Prostate gland (tissue), 2 donors: ENCODE data around the gene THSD8. TPM values are rescaled to one million over a fixed set of nuclear protein-coding genes. Genes with fewer than 3 reads are reported as not detected.
A peak's percentile ranks its signal among the peaks of the same experiment; 100 is the strongest.

ENCODE experiments used
- DNase-seq: peaks from one replicate; pipeline ENCODE4 v3.0.0-alpha.2; 2019; ENCODE audit warnings: low spot score
- H3K27ac ChIP-seq, 2 donors: fragments of 200-600 bp; sonication (generic); 2 replicates each; pipeline ENCODE4 v1.5.1; 2017 to 2019
- H3K27me3 ChIP-seq: fragments of 200-600 bp; sonication (generic); replicated peaks from 2 replicates; pipeline ENCODE4 v1.5.1; 2019; ENCODE audit not compliant: insufficient read depth
- H3K36me3 ChIP-seq, 2 donors: fragments of 200-600 bp; sonication (generic); 1 replicate in 1 of 2; 2 replicates in 1 of 2; pipeline versions ENCODE4 v1.5.1 to v1.8.1; 2017 to 2019
- H3K4me1 ChIP-seq: fragments of 200-600 bp; sonication (generic); replicated peaks from 2 replicates; pipeline ENCODE4 v1.5.1; 2019
- H3K4me3 ChIP-seq, 2 donors: fragments of 200-600 bp; sonication (generic); 2 replicates each; pipeline ENCODE4 v1.5.1; 2017 to 2019
- H3K9me3 ChIP-seq: fragments of 200-600 bp; sonication (generic); 2 replicates; pipeline ENCODE4 v1.5.1; 2017
- POLR2A ChIP-seq: fragments of 450-650 bp; IDR thresholded peaks from one replicate; pipeline ENCODE4 v1.6.1; 2016; ENCODE audit warnings: antibody characterized with exemption, mild to moderate bottlenecking
- POLR2AphosphoS5 ChIP-seq: sonication (generic); formaldehyde crosslinking; IDR thresholded peaks from one replicate; pipeline ENCODE4 v1.6.1; 2017; ENCODE audit warnings: antibody characterized with exemption
- WGBS: methylation state at CpG from one replicate; pipeline ENCODE4 v1.1.5; 2018; 5-methylcytosine and 5-hydroxymethylcytosine counted together
- intact Hi-C: fragments of 100-400 bp; cut with DNase I; formaldehyde crosslinking; loops from one replicate; pipeline ENCODE4 v1.14.2; 2022
- total RNA-seq, 2 donors: library from RNA; depleted of rRNA; stranded (reverse); fragments of >200 nt; gene quantifications; one replicate each; pipeline ENCODE4 v1.1.0, GENCODE V29; 2016
- TF ChIP-seq, protein P1 (sequence below), 4 experiments: fragments of 200-600 bp in 2 of 4; fragments of 450-650 bp in 2 of 4; sonication (generic) in 2 of 4; IDR thresholded peaks; 1 replicate in 3 of 4; 2 replicates in 1 of 4; pipeline ENCODE4 v1.5.1; 2016 to 2019; ENCODE audit warnings: antibody characterized with exemption in 4 of 4, mild to moderate bottlenecking in 2 of 4, moderate library complexity in 2 of 4

Gene THSD8
- total RNA-seq, 2 donors from 2014 or later = 0.91 TPM; not detected in 1

DNA sequence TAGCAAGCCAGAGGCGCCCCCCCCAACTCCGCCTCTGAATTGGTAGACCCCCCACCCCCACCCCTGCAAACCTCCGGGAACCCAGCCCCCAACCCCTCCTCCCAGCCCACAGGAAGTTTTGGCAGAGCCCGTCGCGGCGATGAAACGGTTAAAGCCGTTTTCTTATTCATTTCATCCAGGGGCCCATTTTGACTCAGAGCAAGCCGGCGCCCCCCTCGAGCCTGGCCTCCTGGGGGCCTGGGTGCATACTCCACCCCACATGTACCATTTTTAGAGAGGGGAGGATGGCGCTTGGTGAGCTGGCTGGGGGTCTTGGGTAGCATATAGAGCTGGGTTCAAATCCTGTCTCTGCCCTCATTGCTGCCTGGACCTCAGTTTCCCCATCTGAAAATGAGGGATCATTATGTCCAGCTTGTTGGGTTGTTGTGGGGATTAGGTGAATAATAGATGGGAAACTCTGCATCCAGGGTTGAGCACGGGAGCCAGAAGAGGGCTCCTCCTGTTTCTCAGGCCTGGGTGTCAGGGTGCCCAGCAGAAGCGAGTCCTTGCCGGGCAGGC lies 18.5 kb upstream of the THSD8 start:
- Histone ChIP-seq H3K4me1 (peaks cover 52% of the 10 kb centered on the region), H3K4me3 (peak overlapping the region in 1 of 2 donors; percentile 47), H3K27me3 (no peaks in the 10 kb centered on the region), H3K27ac (peak overlapping the region; percentile 100), H3K9me3 (no peaks in the 10 kb centered on the region), H3K36me3 (no peaks in the 10 kb centered on the region)
- no peak for DNase-seq
- TF ChIP-seq, protein P1, sequence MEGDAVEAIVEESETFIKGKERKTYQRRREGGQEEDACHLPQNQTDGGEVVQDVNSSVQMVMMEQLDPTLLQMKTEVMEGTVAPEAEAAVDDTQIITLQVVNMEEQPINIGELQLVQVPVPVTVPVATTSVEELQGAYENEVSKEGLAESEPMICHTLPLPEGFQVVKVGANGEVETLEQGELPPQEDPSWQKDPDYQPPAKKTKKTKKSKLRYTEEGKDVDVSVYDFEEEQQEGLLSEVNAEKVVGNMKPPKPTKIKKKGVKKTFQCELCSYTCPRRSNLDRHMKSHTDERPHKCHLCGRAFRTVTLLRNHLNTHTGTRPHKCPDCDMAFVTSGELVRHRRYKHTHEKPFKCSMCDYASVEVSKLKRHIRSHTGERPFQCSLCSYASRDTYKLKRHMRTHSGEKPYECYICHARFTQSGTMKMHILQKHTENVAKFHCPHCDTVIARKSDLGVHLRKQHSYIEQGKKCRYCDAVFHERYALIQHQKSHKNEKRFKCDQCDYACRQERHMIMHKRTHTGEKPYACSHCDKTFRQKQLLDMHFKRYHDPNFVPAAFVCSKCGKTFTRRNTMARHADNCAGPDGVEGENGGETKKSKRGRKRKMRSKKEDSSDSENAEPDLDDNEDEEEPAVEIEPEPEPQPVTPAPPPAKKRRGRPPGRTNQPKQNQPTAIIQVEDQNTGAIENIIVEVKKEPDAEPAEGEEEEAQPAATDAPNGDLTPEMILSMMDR (IDR thresholded peaks at IDR 0.05) = no peak
- TF ChIP-seq POLR2AphosphoS5 = no peak
- TF ChIP-seq POLR2A = no peak
- intact Hi-C loops = no loop called here
- WGBS = 9% methylated on average over 16 of the region's 16 CpGs

DNA sequence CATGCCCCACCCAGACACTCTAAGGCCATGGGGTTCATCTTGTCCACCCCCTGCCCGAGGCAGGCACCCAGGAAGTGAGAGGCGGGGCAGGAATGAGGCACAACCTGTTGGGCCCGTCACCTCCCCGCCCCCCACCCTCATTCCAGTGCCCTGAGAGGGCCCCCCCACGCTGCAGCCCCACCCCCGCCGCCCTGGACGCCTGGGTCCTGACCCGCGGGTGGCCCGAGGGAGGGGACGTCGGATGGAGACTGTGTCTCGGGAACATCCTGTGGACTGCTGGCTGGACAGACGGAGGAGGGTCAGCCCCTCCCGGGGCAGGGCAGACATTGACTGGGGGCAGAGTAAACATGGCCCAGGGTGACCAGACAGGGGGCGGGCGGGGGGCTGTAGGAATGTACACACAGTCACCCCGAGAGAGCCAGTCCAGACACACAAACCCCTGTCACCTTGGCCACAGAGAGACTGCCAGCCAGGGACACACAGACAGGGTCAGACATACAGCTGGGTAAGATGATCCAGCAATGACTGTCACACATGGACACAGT lies 17.9 kb upstream of the THSD8 start:
- H3K36me3 ChIP-seq = no peaks in the 10 kb centered on the region

DNA sequence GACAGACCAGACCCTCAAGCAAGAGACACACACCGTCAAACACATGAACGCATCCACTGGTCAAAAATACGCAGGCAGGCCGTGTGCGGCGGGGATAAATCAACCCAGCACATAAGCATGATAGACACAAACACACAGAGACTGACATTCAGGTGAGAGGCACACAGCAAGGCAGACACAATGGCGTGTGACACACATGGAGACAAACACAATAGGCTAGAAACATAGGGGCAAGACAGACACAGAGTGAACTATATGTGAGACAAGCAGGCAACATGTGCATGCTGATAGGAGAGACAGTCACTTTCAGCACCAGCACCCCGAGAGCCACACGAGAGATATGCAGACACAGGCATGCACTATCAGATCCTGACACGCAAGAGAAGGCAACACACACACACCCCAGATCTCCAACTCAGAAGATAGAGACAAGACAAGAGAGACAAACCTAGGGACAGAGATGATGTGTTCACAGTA lies 17.4 kb upstream of the THSD8 start:
- no peaks in the 10 kb centered on the region for H3K9me3 ChIP-seq
- H3K27me3 ChIP-seq = no peaks in the 10 kb centered on the region
- DNase-seq = no peak
- no peak for TF ChIP-seq POLR2A
- TF ChIP-seq, protein P1 (IDR thresholded peaks at IDR 0.05) = no peak
- no peak for TF ChIP-seq POLR2AphosphoS5
- intact Hi-C loops = no loop called here
- H3K36me3 ChIP-seq = no peaks in the 10 kb centered on the region
- H3K4me3 ChIP-seq = no peak overlapping the region
- WGBS = 53% methylated on average over 10 of the region's 10 CpGs
- peaks cover 62% of the 10 kb centered on the region for H3K4me1 ChIP-seq
- H3K27ac ChIP-seq = peak overlapping the region; percentile 100

More for the DNA sequence above, 17.9 kb upstream of the THSD8 start:
- Histone ChIP-seq H3K27ac (peak overlapping the region; percentile 100), H3K9me3 (no peaks in the 10 kb centered on the region), H3K4me1 (peaks cover 57% of the 10 kb centered on the region), H3K4me3 (no peak overlapping the region), H3K27me3 (no peaks in the 10 kb centered on the region)
- WGBS = 14% methylated on average over 18 of the region's 19 CpGs
- TF ChIP-seq POLR2A (no peak), POLR2AphosphoS5 (peak; percentile 38)
- TF ChIP-seq, protein P1 (IDR thresholded peaks at IDR 0.05) = no peak
- peak; percentile 43 for DNase-seq
- intact Hi-C loops = no loop called here

DNA sequence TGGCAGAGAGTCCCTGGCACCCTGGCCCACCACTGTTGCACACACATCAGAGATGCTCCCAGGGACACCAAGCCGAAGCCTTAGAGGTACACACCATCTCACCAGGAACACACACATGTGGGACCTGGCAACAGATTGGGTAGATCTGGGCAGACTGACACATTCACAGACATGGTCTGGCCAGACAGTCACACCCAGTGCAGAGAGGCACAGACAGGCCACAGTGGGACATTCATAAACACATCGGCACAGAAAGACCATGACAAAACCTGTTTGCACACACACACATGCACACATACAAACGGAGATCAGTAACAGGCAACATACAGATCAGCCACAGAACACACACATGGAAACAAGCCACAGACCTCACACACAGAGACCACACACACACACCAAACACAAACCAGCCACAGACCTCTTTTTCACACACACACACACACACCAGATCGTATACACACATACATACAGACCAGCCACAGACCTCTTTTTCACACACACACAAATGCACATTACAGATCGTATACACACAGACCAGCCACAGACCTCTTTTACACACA lies 16.9 kb upstream of the THSD8 start:
- DNase-seq = peak; percentile 43
- TF ChIP-seq POLR2AphosphoS5 = peak; percentile 10
- TF ChIP-seq, protein P1 (IDR thresholded peaks at IDR 0.05) = no peak
- Histone ChIP-seq H3K4me3 (no peak overlapping the region), H3K27ac (peak overlapping the region; percentile 100), H3K9me3 (no peaks in the 10 kb centered on the region), H3K4me1 (peaks cover 62% of the 10 kb centered on the region), H3K27me3 (no peaks in the 10 kb centered on the region), H3K36me3 (no peaks in the 10 kb centered on the region)
- intact Hi-C loops = no loop called here
- WGBS = 45% methylated on average over 5 of the region's 5 CpGs
